Gastrocnemius medialis (tissue), 4 donors: Measurements from ENCODE around the gene LRRC8E. TPM values are rescaled to one million over a fixed set of nuclear protein-coding genes. Genes with fewer than 3 reads are reported as not detected.
"Not testable (repeated sequence)": the region's sequence is repeated elsewhere in the genome, so short reads cannot be mapped to it uniquely, and the experiment has no call there.

Experiments
- ATAC-seq, 2 donors: fragments of 150-250 bp; one replicate each; pipeline ENCODE4 v1.9.1; 2016
- DNase-seq, 2 donors: peaks; one replicate each; pipeline ENCODE4 v3.0.0-alpha.2; 2019
- H3K27ac ChIP-seq, 4 donors: fragments of 200-600 bp; sonication (generic); 1 replicate in 1 of 4; 2 replicates in 3 of 4; pipeline ENCODE4 v1.5.1; 2016 to 2018; ENCODE audit warnings: mild to moderate bottlenecking in 2 of 4, moderate library complexity in 1 of 4
- H3K27me3 ChIP-seq, 3 donors: fragments of 200-600 bp; sonication (generic) in 2 of 3; 1 replicate in 1 of 3; 2 replicates in 2 of 3; pipeline versions ENCODE4 v1.5.1 to v1.6.0; 2016 to 2019; ENCODE audit warnings: mild to moderate bottlenecking in 1 of 3, moderate library complexity in 1 of 3
- H3K36me3 ChIP-seq, 2 donors: fragments of 200-600 bp; sonication (generic) in 1 of 2; one replicate each; pipeline ENCODE4 v1.5.1; 2017 to 2018
- H3K4me1 ChIP-seq, 2 donors: fragments of 200-600 bp; sonication (generic) in 1 of 2; one replicate each; pipeline ENCODE4 v1.5.1; 2016 to 2017; ENCODE audit warnings: mild to moderate bottlenecking in 2 of 2
- H3K4me3 ChIP-seq, 4 donors: fragments of 200-600 bp; sonication (generic) in 3 of 4; 1 replicate in 1 of 4; 2 replicates in 3 of 4; pipeline ENCODE4 v1.5.1; 2016 to 2019; ENCODE audit warnings: mild to moderate bottlenecking in 2 of 4
- H3K9me3 ChIP-seq, 3 donors: fragments of 200-600 bp; sonication (generic) in 2 of 3; 1 replicate in 1 of 3; 2 replicates in 2 of 3; pipeline ENCODE4 v1.5.1; 2016 to 2019
- CTCF ChIP-seq, 5 experiments: fragments of 450-650 bp in 3 of 5; fragments of 200-600 bp in 2 of 5; sonication (generic) in 2 of 5; IDR thresholded peaks in 4 of 5; conservative IDR thresholded peaks in 1 of 5; 1 replicate in 4 of 5; 2 replicates in 1 of 5; pipeline ENCODE4 v1.5.1; 2016 to 2019; ENCODE audit warnings: antibody characterized with exemption in 5 of 5, mild to moderate bottlenecking in 3 of 5, moderate library complexity in 3 of 5
- POLR2A ChIP-seq, 2 donors: fragments of 450-650 bp; IDR thresholded peaks; one replicate each; pipeline ENCODE4 v1.6.1; 2017; ENCODE audit warnings: antibody characterized with exemption in 2 of 2, mild to moderate bottlenecking in 2 of 2, moderate library complexity in 2 of 2
- in situ Hi-C, 4 donors: fragments of 200-750 bp; cut with MboI; loops; one replicate each; pipeline versions ENCODE4 v1.15.0 to v1.8.0; 2017; ENCODE audit warnings: low sequenced_read_pairs in 4 of 4
- intact Hi-C: fragments of 100-400 bp; cut with DNase I; formaldehyde crosslinking; loops from one replicate; pipeline ENCODE4 v1.15.1; 2023; ENCODE audit warnings: low total_unique reads
- total RNA-seq, 4 donors: library from RNA; depleted of rRNA; stranded (reverse); fragments of >200 nt; gene quantifications; one replicate each; pipeline versions ENCODE4 v1.1.0 to v1.2.3, GENCODE V29; 2016

LRRC8E gene
- total RNA-seq, 4 donors from 2014 or later = 2.1 TPM; not detected in 3

GRCh38 chr19:7885818-7886217, 2.5 kb upstream of the LRRC8E start:
- intact Hi-C loops = no loop called here
- TF ChIP-seq CTCF (IDR thresholded peaks at IDR 0.05 in 4 of 5, conservative IDR thresholded peaks at IDR 0.05 in 1 of 5) (no peak), POLR2A (IDR thresholded peaks at IDR 0.05) (no peak)
- H3K36me3 ChIP-seq = no peaks in the 10 kb centered on the region

GRCh38 chr19:7887408-7888144, 734 bp upstream of the LRRC8E start:
- no peaks in the 10 kb centered on the region for H3K4me1 ChIP-seq
- intact Hi-C loops = no loop called here
- no peaks in the 10 kb centered on the region for H3K36me3 ChIP-seq
- TF ChIP-seq POLR2A (IDR thresholded peaks at IDR 0.05) (no peak), CTCF (IDR thresholded peaks at IDR 0.05 in 4 of 5, conservative IDR thresholded peaks at IDR 0.05 in 1 of 5) (no peak)
- H3K4me3 ChIP-seq = no peak overlapping the region
- H3K9me3 ChIP-seq = no peaks in the 10 kb centered on the region
- DNase-seq (no peak), ATAC-seq (no peak)
- no peak overlapping the region for H3K27ac ChIP-seq
- in situ Hi-C loops = no loop called here
- peaks cover 15 to 28% (median 20%) of the 10 kb centered on the region in 3 donors for H3K27me3 ChIP-seq

More at GRCh38 chr19:7885818-7886217, 2.5 kb upstream of the LRRC8E start:
- no peaks in the 10 kb centered on the region for H3K4me1 ChIP-seq
- no peak overlapping the region for H3K4me3 ChIP-seq
- DNase-seq (no peak), ATAC-seq (no peak)
- in situ Hi-C loops = no loop called here
- H3K27ac ChIP-seq = no peak overlapping the region
- H3K9me3 ChIP-seq = no peaks in the 10 kb centered on the region
- H3K27me3 ChIP-seq = peaks cover 11 to 22% (median 20%) of the 10 kb centered on the region in 3 donors

- Histone ChIP-seq H3K9me3 (no peaks in the 10 kb centered on the region), H3K4me3 (no peak overlapping the region), H3K27ac (no peak overlapping the region), H3K36me3 (no peaks in the 10 kb centered on the region), H3K27me3 (peaks cover 23 to 30% (median 28%) of the 10 kb centered on the region in 3 donors), H3K4me1 (no peaks in the 10 kb centered on the region)
- ATAC-seq (no peak), DNase-seq (no peak)
- intact Hi-C loops (no loop called here), in situ Hi-C loops (no loop called here)
- TF ChIP-seq POLR2A (IDR thresholded peaks at IDR 0.05) (no peak), CTCF (IDR thresholded peaks at IDR 0.05 in 4 of 5, conservative IDR thresholded peaks at IDR 0.05 in 1 of 5) (no peak)
These were observed 512 bp downstream of the LRRC8E start for GRCh38 chr19:7888826-7889217.

DNA sequence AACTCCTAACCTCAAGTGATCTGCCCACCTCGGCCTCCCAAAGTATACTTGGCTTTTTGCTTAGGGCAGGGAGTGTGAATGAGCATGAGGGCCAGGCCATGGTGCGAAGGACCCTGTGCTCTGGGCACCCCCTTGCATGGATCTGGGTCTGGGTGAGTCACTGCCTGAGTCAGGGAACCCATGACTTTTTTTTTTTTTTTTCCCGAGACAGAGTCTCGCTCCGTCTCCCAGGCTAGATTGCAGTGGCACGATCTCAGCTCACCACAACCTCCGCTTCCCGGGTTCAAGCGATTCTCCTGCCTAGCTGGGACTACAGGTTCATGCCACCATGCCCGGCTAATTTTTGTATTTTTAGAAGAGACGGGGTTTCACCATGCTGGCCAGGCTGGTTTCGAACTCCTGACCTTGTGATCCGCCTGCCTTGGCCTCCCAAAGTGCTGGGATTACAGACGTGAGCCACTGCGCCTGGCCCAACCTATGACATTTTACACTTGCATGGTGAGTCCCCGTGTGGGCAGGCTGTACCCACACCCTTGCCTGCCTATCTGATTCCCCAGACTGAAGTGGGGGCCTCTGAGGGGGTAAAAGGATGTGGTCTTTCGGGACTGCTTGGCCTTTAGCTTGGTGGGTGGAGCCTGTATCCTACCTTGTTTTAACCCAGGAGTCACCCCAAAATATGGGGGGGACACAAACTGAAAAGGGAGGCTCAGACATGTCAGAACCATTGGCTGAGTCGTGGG, 5.2 kb downstream of the LRRC8E start:
- H3K27ac ChIP-seq, in situ Hi-C loops, intact Hi-C loops, H3K4me3 ChIP-seq, H3K4me1 ChIP-seq, H3K9me3 ChIP-seq, DNase-seq, H3K36me3 ChIP-seq, ATAC-seq: not testable (repeated sequence)
- peaks cover 21 to 28% (median 22%) of the 10 kb centered on the region in 3 donors for H3K27me3 ChIP-seq

DNA sequence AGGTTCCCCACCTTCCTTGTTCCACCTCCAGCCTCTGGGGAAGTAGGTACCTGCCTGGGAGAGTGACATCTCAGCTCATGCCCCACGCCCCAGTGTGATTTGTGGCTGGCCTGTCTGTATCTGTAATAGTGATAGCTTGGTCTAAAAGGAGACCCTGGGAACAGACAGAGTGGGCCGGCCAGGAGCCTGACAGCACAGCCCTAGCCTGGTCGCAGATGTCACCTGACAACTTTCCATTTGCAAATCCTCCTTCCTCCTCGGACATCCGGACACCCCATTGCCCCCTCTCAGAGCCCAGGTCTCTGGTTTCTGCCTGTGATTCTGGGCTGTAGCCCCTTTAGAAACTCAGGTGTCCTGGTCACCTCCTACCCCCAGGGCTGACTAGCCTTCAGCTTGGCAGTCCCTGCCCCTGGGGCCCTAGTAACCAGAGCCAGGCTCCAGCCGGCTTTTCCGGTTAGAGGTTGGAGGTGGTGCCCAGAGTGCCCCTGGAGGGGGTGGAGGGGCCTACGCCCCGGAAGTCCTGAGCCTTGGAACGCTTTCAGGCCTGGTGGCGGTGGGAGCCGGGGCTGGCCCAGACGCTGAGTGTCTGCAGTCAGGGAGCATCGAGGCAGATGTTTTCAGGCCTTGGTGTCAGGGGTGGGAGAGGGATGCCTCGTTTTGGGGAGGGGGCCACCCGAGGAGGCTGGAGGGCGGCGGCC, 6.5 kb downstream of the LRRC8E start:
- H3K4me1 ChIP-seq = no peaks in the 10 kb centered on the region
- no peaks in the 10 kb centered on the region for H3K9me3 ChIP-seq
- no peaks in the 10 kb centered on the region for H3K36me3 ChIP-seq
- in situ Hi-C loops (no loop called here), intact Hi-C loops (no loop called here)
- DNase-seq (no peak), ATAC-seq (no peak)
- no peak overlapping the region for H3K27ac ChIP-seq
- H3K4me3 ChIP-seq = no peak overlapping the region
- TF ChIP-seq CTCF (IDR thresholded peaks at IDR 0.05 in 4 of 5, conservative IDR thresholded peaks at IDR 0.05 in 1 of 5) = no peak
- no peak for TF ChIP-seq POLR2A (IDR thresholded peaks at IDR 0.05)
- H3K27me3 ChIP-seq = peaks cover 11 to 23% (median 17%) of the 10 kb centered on the region in 3 donors
